DMS153 treated with DMSO at 0.1 percent for 48 hours (cell line): ENCODE results near the gene MRM1.

ENCODE experiments used
- DNase-seq: peaks from one replicate; lab custom pipeline; 2025; ENCODE audit not compliant: unreplicated experiment; lab: John Stamatoyannopoulos, UW

MRM1 gene, protein sequence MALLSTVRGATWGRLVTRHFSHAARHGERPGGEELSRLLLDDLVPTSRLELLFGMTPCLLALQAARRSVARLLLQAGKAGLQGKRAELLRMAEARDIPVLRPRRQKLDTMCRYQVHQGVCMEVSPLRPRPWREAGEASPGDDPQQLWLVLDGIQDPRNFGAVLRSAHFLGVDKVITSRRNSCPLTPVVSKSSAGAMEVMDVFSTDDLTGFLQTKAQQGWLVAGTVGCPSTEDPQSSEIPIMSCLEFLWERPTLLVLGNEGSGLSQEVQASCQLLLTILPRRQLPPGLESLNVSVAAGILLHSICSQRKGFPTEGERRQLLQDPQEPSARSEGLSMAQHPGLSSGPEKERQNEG

GRCh38 chr17:36601303-36602029, at the start of gene MRM1:
Gene MRM1, plus strand, starts transcription at chr17:36601583. Its CDS starts 228 bp downstream, at chr17:36601811.
- DNase-seq: peak; percentile 59

GRCh38 chr17:36553459-36553858, 47.9 kb upstream of the MRM1 start:
- DNase-seq: no peak

- DNase-seq: no peak
These were observed 35.3 kb upstream of the MRM1 start for GRCh38 chr17:36566081-36566480.

DNA sequence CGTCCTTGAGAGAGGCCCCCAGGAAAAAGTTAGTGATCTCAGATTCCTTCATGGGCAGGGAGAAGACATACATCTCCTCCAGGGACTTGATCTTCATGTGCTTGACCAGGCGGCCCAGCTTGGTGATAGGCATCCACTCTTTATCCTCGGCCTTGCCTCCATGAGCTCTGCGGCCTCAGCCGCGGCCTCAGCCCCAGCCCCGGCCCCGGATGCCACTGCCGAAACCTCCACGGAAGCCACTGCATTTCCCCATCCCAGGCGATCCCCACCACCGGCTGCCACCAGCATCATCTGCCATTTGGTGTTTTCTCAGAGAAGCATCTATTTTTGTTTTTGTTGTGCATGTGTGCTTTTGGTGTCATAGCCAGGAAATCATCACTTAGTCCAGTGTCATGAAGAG, 26.4 kb upstream of the MRM1 start:
- no peak for DNase-seq

- DNase-seq: no peak
These were observed 24.6 kb upstream of the MRM1 start for GRCh38 chr17:36576793-36577192.

DNA sequence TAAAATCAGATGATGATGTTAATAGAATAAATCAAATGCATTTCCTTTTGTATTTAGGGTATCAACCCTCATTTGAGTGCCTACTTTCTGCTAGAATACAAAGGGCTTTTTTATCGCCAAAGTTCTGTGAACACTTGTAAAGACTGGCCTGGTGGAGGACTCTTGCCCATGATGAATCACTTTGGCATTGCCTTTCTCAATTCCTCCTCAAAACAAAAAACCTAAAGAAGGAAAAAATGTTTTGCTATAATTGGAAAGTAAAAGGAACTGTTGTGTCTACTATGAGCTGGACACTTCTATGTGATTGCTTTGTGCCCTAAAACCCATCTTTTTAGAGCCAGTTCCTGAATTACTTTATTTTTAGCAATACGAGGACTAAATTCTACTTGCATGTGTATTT, 22.7 kb upstream of the MRM1 start:
- DNase-seq: no peak

DNA sequence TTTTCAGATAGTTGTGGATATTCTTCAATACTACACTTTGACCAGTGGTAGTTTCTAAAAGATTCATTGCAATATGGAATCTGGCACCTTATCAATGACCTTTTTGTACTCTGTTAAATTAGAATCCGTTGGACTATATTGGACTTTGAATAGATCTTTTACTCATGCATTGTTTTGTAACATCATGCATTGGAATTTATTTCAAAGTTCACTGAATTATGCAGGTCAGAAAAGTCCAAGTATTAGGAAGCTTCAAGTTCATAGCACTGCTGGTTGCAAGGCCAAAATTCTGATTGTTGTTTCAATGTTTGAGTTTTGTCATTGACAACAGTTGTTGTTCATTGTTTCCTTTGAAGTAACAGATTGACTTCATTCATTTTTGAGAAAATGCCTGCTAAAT, 17.6 kb upstream of the MRM1 start:
- no peak for DNase-seq

- DNase-seq: no peak
These were observed 15.2 kb upstream of the MRM1 start for GRCh38 chr17:36586138-36586537.

GRCh38 chr17:36590082-36590481, 11.3 kb upstream of the MRM1 start:
- DNase-seq: no peak

- DNase-seq: peak; percentile 63
These were observed 9.7 kb upstream of the MRM1 start, which contains the start of gene DHRS11 for GRCh38 chr17:36591434-36592315. Gene DHRS11, plus strand, starts transcription at chr17:36591879. Its CDS starts 131 bp downstream, at chr17:36592010.

- DNase-seq: no peak
These were observed 9.1 kb upstream of the MRM1 start for GRCh38 chr17:36592316-36592715.

- no peak for DNase-seq
These were observed 8.6 kb upstream of the MRM1 start for GRCh38 chr17:36592716-36593321.

GRCh38 chr17:36593656-36594316, 7.6 kb upstream of the MRM1 start:
- DNase-seq: no peak

DNA sequence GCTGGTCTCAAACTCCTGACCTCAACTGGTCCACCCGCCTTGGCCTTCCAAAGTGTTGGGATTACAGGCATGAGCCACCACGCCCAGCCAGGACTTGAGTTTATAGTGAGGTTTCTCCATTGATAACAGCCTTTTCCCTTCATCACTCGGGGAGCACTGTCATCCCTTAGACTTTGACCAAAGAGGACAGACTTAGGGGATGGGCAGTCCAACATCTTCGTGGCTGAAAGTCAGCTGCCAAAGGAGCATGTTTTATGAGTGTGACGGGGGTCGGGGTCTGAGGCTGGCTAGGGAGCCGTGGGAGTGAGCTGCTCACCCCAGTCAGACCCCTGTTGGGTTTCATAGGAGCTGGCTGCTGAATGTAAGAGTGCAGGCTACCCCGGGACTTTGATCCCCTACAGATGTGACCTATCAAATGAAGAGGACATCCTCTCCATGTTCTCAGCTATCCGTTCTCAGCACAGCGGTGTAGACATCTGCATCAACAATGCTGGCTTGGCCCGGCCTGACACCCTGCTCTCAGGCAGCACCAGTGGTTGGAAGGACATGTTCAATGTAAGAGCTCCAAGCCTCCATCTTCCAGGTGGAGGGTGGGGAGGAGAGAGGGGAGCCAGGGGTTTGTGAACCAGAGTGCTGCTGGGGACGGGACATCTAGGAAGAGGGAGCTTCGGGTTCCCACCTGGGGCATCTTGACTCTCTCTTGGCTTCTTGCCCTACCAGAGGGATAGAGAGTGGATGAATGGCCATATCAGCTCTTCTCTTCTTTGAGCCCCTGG, 6.6 kb upstream of the MRM1 start:
- DNase-seq: no peak

GRCh38 chr17:36597226-36597625, 4.2 kb upstream of the MRM1 start:
- no peak for DNase-seq

DNA sequence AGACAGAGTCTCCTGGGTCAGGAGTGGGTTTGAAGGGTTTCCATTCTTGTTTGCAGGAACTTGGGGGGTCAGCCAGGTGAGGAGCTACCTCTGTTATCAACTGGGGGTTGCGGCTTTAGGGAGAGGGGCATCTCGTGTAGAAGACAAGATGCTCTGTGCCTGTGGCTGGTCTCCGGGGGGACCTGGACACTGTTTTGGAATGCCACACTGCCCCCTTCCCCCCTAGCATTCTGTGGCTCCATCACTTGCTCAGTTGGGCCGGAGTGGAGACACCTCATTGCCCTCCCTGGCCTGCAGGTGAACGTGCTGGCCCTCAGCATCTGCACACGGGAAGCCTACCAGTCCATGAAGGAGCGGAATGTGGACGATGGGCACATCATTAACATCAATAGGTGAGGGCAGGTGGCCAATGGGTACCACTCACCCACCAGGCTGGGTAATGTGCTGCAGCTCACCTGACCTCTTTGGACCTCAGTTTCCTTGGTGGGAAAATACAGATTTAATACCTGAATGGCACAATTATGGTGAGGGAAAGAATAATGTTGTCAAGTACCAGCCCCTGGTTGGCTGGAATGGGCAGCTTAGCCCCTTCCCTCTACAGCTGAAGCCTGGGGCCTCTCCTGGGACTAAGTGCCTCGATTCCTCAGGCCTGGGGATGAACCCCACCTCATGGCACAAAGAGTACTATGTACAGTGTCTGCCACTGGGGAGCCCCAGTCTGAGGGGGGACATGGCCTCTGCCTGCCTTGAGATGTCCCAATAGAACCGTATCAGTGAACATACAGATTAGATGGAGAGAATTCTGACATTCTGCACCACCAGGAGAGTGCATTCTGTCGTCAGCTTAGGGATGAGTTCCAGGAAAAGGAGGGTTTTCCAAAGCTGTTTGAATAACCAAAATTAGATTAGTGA, 3.3 kb upstream of the MRM1 start:
- DNase-seq: no peak

DNA sequence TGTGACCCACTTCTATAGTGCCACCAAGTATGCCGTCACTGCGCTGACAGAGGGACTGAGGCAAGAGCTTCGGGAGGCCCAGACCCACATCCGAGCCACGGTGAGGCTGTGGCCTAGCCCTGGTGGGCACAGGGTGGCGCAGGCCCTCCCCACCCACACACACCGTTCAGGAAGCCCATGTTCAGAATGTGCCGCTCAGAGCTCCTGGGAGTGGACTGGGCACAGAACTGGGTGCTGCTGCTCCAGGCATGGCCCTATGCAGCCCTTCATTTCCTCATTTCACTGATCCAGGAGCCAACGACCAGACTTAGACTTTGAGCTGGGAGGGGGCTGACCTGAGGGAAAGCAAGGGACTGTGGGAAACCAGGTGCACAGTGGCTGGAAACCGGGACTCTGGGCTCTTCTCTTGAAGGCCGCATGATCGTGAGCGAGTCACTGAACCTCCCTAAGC, 2.4 kb upstream of the MRM1 start:
- DNase-seq: no peak

- DNase-seq: no peak
These were observed 1.7 kb upstream of the MRM1 start for GRCh38 chr17:36599546-36600250.
